ENCODE results near the gene CPD. TPM values are rescaled to one million over a fixed set of nuclear protein-coding genes. Genes with fewer than 3 reads are reported as not detected.
"Not testable (repeated sequence)": the region's sequence is repeated elsewhere in the genome, so short reads cannot be mapped to it uniquely, and the experiment has no call there.

Gene CPD
- total RNA-seq, 1 donor from 2014 or later: 124 TPM

GRCh38 chr17:30398328-30399041 is 19.8 kb downstream of the CPD start:
- TF ChIP-seq, protein P1, sequence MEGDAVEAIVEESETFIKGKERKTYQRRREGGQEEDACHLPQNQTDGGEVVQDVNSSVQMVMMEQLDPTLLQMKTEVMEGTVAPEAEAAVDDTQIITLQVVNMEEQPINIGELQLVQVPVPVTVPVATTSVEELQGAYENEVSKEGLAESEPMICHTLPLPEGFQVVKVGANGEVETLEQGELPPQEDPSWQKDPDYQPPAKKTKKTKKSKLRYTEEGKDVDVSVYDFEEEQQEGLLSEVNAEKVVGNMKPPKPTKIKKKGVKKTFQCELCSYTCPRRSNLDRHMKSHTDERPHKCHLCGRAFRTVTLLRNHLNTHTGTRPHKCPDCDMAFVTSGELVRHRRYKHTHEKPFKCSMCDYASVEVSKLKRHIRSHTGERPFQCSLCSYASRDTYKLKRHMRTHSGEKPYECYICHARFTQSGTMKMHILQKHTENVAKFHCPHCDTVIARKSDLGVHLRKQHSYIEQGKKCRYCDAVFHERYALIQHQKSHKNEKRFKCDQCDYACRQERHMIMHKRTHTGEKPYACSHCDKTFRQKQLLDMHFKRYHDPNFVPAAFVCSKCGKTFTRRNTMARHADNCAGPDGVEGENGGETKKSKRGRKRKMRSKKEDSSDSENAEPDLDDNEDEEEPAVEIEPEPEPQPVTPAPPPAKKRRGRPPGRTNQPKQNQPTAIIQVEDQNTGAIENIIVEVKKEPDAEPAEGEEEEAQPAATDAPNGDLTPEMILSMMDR (IDR thresholded peaks at IDR 0.05; ENCODE audit: unreplicated experiment): no peak
- H3K27me3 Mint-ChIP-seq: no peaks in the 10 kb centered on the region

GRCh38 chr17:30401097-30401496 is 22.4 kb downstream of the CPD start:
- Mint-ChIP-seq H3K9me3 (ENCODE audit: low read depth) (peaks cover 7% of the 10 kb centered on the region), H3K27me3 (no peaks in the 10 kb centered on the region), H3K4me3 (ENCODE audit: low read depth) (no peak overlapping the region), H3K27ac (peak overlapping the region; percentile 81), H3K4me1 (ENCODE audit: low read depth) (peaks cover 23% of the 10 kb centered on the region), H3K36me3 (ENCODE audit: insufficient read depth) (peaks cover 21% of the 10 kb centered on the region)
- TF ChIP-seq, protein P1 (IDR thresholded peaks at IDR 0.05; ENCODE audit: unreplicated experiment): no peak
- DNase-seq (ENCODE audit: low spot score, unreplicated experiment): no peak

More at GRCh38 chr17:30398328-30399041, 19.8 kb downstream of the CPD start:
- H3K36me3 Mint-ChIP-seq (ENCODE audit: insufficient read depth): peaks cover 19% of the 10 kb centered on the region
- H3K4me1 Mint-ChIP-seq (ENCODE audit: low read depth): peaks cover 32% of the 10 kb centered on the region
- H3K9me3 Mint-ChIP-seq (ENCODE audit: low read depth): peaks cover 4% of the 10 kb centered on the region
- DNase-seq (ENCODE audit: low spot score, unreplicated experiment): no peak
- no peak overlapping the region for H3K27ac Mint-ChIP-seq
- H3K4me3 Mint-ChIP-seq (ENCODE audit: low read depth): no peak overlapping the region

DNA sequence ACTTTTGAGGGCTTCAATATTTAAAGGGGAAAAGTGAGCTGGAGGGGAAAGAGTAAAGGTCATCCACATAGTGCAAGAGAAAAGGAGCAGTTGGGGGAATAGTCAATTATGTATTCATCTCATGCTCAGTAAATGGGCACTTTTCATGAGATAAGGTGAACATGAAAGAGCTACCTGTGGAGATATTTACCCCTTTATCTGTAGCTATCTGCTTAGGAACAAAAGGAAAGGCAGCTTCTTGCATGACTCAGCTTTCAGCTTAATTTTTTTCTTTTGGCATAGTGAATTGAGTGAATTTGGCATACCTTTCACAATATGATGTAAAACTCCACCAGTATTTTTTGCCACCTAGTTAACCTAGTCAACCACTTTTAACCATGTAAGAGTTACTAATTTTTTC is 26.4 kb downstream of the CPD start:
- peaks cover 41% of the 10 kb centered on the region for H3K36me3 Mint-ChIP-seq (ENCODE audit: insufficient read depth)
- H3K9me3 Mint-ChIP-seq (ENCODE audit: low read depth): peaks cover 18% of the 10 kb centered on the region
- no peaks in the 10 kb centered on the region for H3K27me3 Mint-ChIP-seq
- TF ChIP-seq, protein P1 (IDR thresholded peaks at IDR 0.05; ENCODE audit: unreplicated experiment): no peak
- peaks cover 23% of the 10 kb centered on the region for H3K4me1 Mint-ChIP-seq (ENCODE audit: low read depth)
- peak overlapping the region; percentile 22 for H3K27ac Mint-ChIP-seq
- no peak overlapping the region for H3K4me3 Mint-ChIP-seq (ENCODE audit: low read depth)
- no peak for DNase-seq (ENCODE audit: low spot score, unreplicated experiment)

GRCh38 chr17:30410627-30411026 is 31.9 kb downstream of the CPD start:
- H3K27me3 Mint-ChIP-seq; DNase-seq (ENCODE audit: low spot score, unreplicated experiment); H3K4me3 Mint-ChIP-seq (ENCODE audit: low read depth); H3K27ac Mint-ChIP-seq: not testable (repeated sequence)
- Mint-ChIP-seq H3K9me3 (ENCODE audit: low read depth) (peaks cover 21% of the 10 kb centered on the region), H3K4me1 (ENCODE audit: low read depth) (peaks cover 14% of the 10 kb centered on the region), H3K36me3 (ENCODE audit: insufficient read depth) (peaks cover 43% of the 10 kb centered on the region)

DNA sequence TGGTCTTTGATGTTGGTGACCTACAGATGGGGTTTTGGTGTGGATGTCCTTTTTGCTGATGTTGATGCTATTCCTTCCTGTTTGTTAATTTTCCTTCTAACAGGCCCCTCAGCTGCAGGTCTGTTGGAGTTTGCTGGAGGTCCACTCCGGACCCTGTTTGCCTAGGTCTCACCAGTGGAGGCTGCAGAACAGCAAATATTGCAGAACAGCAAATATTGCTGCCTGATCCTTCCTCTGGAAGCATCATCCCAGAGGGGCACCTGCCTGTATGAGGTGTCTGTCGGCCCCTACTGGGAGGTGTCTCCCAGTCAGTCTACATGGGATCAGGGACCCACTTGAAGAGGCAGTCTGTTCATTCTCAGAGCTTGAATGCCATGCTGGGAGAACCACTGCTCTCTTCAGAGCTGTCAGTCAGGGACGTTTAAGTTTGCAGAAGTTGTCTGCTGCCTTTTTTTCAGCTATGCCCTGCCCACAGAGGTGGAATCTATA is 33.3 kb downstream of the CPD start:
- peaks cover 19% of the 10 kb centered on the region for H3K9me3 Mint-ChIP-seq (ENCODE audit: low read depth)
- not testable (repeated sequence) for H3K4me3 Mint-ChIP-seq (ENCODE audit: low read depth); H3K27me3 Mint-ChIP-seq; H3K27ac Mint-ChIP-seq; DNase-seq (ENCODE audit: low spot score, unreplicated experiment)
- H3K36me3 Mint-ChIP-seq (ENCODE audit: insufficient read depth): peaks cover 44% of the 10 kb centered on the region
- H3K4me1 Mint-ChIP-seq (ENCODE audit: low read depth): peaks cover 14% of the 10 kb centered on the region

- Mint-ChIP-seq H3K36me3 (ENCODE audit: insufficient read depth) (peaks cover 38% of the 10 kb centered on the region), H3K4me1 (ENCODE audit: low read depth) (peaks cover 14% of the 10 kb centered on the region), H3K9me3 (ENCODE audit: low read depth) (peaks cover 15% of the 10 kb centered on the region), H3K27ac (no peak overlapping the region), H3K27me3 (no peaks in the 10 kb centered on the region), H3K4me3 (ENCODE audit: low read depth) (no peak overlapping the region)
- TF ChIP-seq, protein P1 (IDR thresholded peaks at IDR 0.05; ENCODE audit: unreplicated experiment): no peak
- DNase-seq (ENCODE audit: low spot score, unreplicated experiment): no peak
Observed at GRCh38 chr17:30413109-30413508, 34.4 kb downstream of the CPD start.
